CD14-positive monocyte (primary cell): Measurements from ENCODE around the gene AHR. TPM values are rescaled to one million over a fixed set of nuclear protein-coding genes. Genes with fewer than 3 reads are reported as not detected.

Source experiments
- DNase-seq, 3 donors: peaks; one replicate each; pipeline ENCODE4 v3.0.0-alpha.2; 2011 to 2022
- H2AFZ ChIP-seq: 2 replicates; pipeline ENCODE4 v1.6.0; 2012; ENCODE audit warnings: mild to moderate bottlenecking, low read depth, low read length, inconsistent platforms; ENCODE audit not compliant: insufficient read depth, poor library complexity, severe bottlenecking
- H3K27ac ChIP-seq, 2 donors: 1 replicate in 1 of 2; 2 replicates in 1 of 2; pipeline ENCODE4 v1.5.1; 2012 to 2013; ENCODE audit warnings: low read length in 2 of 2, control low read depth in 1 of 2, inconsistent platforms in 1 of 2, low read depth in 1 of 2, mild to moderate bottlenecking in 1 of 2
- H3K27me3 ChIP-seq, 2 donors: one replicate each; pipeline versions ENCODE4 v1.6.0 to v1.6.1; 2011 to 2013; ENCODE audit warnings: low read length in 2 of 2; ENCODE audit not compliant: control insufficient read depth in 2 of 2, insufficient read depth in 2 of 2
- H3K36me3 ChIP-seq, 2 donors: replicated peaks in 1 of 2; 1 replicate in 1 of 2; 2 replicates in 1 of 2; pipeline versions ENCODE4 v1.5.1 to v1.6.1; 2012 to 2013; ENCODE audit warnings: low read length in 2 of 2, control low read depth in 1 of 2, inconsistent platforms in 1 of 2, mild to moderate bottlenecking in 1 of 2; ENCODE audit not compliant: insufficient read depth in 2 of 2, control insufficient read depth in 1 of 2
- H3K4me1 ChIP-seq, 2 donors: 1 replicate in 1 of 2; 2 replicates in 1 of 2; pipeline versions ENCODE4 v1.5.1 to v1.6.1; 2012 to 2013; ENCODE audit warnings: low read length in 2 of 2, control low read depth in 1 of 2, inconsistent platforms in 1 of 2, mild to moderate bottlenecking in 1 of 2, moderate library complexity in 1 of 2; ENCODE audit not compliant: insufficient read depth in 2 of 2, control insufficient read depth in 1 of 2
- H3K4me2 ChIP-seq: replicated peaks from 2 replicates; pipeline ENCODE3; 2012; ENCODE audit warnings: low read length, moderate library complexity, mild to moderate bottlenecking; ENCODE audit not compliant: poor library complexity, severe bottlenecking; ENCODE audit errors: extremely low read depth
- H3K4me3 ChIP-seq, 3 experiments: fragments of 200-600 bp in 1 of 3; sonication (generic) in 1 of 3; replicated peaks in 1 of 3; 1 replicate in 2 of 3; 2 replicates in 1 of 3; pipeline ENCODE4 v1.5.1; 2011 to 2013; ENCODE audit warnings: low read length in 3 of 3, mild to moderate bottlenecking in 3 of 3, control low read depth in 2 of 3, low read depth in 2 of 3, inconsistent platforms in 1 of 3, moderate library complexity in 1 of 3
- H3K79me2 ChIP-seq: 2 replicates; pipeline ENCODE4 v1.6.0; 2012; ENCODE audit warnings: mild to moderate bottlenecking, control low read depth, inconsistent platforms, low read length, moderate library complexity; ENCODE audit not compliant: insufficient read depth
- H3K9ac ChIP-seq: 2 replicates; pipeline ENCODE4 v1.6.0; 2017; ENCODE audit warnings: low read length, mild to moderate bottlenecking; ENCODE audit not compliant: insufficient read depth, poor library complexity, severe bottlenecking
- H3K9me3 ChIP-seq, 2 donors: replicated peaks in 1 of 2; 1 replicate in 1 of 2; 2 replicates in 1 of 2; pipeline versions ENCODE4 v1.5.1 to v1.6.1; 2012 to 2013; ENCODE audit warnings: low read length in 2 of 2, control low read depth in 1 of 2; ENCODE audit not compliant: control insufficient read depth in 1 of 2, insufficient read depth in 1 of 2
- H4K20me1 ChIP-seq: 2 replicates; pipeline ENCODE4 v1.6.0; 2012; ENCODE audit warnings: mild to moderate bottlenecking, low read length, control low read depth, moderate library complexity; ENCODE audit not compliant: insufficient read depth
- H3K27ac Mint-ChIP-seq, 7 donors: one replicate each; pipeline ENCODE4 v1.8.0; 2020; ENCODE audit warnings: mild to moderate bottlenecking in 7 of 7, mixed read lengths in 7 of 7, moderate library complexity in 6 of 7, inconsistent platforms in 2 of 7
- H3K27me3 Mint-ChIP-seq, 3 donors: one replicate each; pipeline ENCODE4 v1.8.0; 2021 to 2022; ENCODE audit warnings: low read depth in 3 of 3, mild to moderate bottlenecking in 3 of 3, mixed read lengths in 3 of 3, moderate library complexity in 3 of 3, inconsistent platforms in 1 of 3
- H3K36me3 Mint-ChIP-seq, 2 donors: one replicate each; pipeline ENCODE4 v1.8.0; 2020; ENCODE audit warnings: mixed read lengths in 2 of 2, inconsistent platforms in 1 of 2, mild to moderate bottlenecking in 1 of 2
- H3K4me1 Mint-ChIP-seq: one replicate; pipeline ENCODE4 v1.8.0; 2020; ENCODE audit warnings: mild to moderate bottlenecking, mixed read lengths
- H3K4me3 Mint-ChIP-seq, 2 donors: one replicate each; pipeline ENCODE4 v1.8.0; 2020; ENCODE audit warnings: mild to moderate bottlenecking in 2 of 2, mixed read lengths in 2 of 2, moderate library complexity in 1 of 2
- H3K9me3 Mint-ChIP-seq, 7 donors: one replicate each; pipeline ENCODE4 v1.8.0; 2020 to 2022; ENCODE audit warnings: mixed read lengths in 7 of 7, mild to moderate bottlenecking in 6 of 7, moderate library complexity in 6 of 7, inconsistent platforms in 2 of 7
- WGBS: methylation state at CpG from one replicate; pipeline ENCODE4 v1.1.5; 2013; ENCODE audit warnings: missing lambda C conversion rate; ENCODE audit not compliant: insufficient coverage; 5-methylcytosine and 5-hydroxymethylcytosine counted together
- intact Hi-C, 2 donors: fragments of 100-400 bp; cut with micrococcal nuclease; formaldehyde crosslinking; loops; one replicate each; pipeline versions ENCODE4 v1.15.0 to v1.15.1; 2023
- polyA plus RNA-seq, 3 donors: library from polyadenylated mRNA; depleted of rRNA in 1 of 3; unstranded in 2 of 3; stranded (reverse) in 1 of 3; fragments of 300-500 nt in 2 of 3; fragments of >200 nt in 1 of 3; fragmentation: Illumina TruSeq in 2 of 3; gene quantifications; 1 replicate in 2 of 3; 2 replicates in 1 of 3; pipeline ENCODE4 v1.2.3, GENCODE V29; 2012 to 2021
- TF ChIP-seq, protein P1 (sequence below): fragments of 200-600 bp; IDR thresholded peaks from one replicate; pipeline ENCODE4 v1.8.0; 2022; ENCODE audit warnings: antibody characterized with exemption, mild to moderate bottlenecking

AHR gene
- polyA plus RNA-seq, 3 donors: 42.4 to 56.6 (median 54.1) TPM

GRCh38 chr7:17355050-17355449 is 56.6 kb downstream of the AHR start:
- Mint-ChIP-seq H3K4me1 (peaks cover 8% of the 10 kb centered on the region), H3K27me3 (no peaks in the 10 kb centered on the region), H3K9me3 (peaks cover 11 to 22% (median 17%) of the 10 kb centered on the region in 7 donors), H3K27ac (no peak overlapping the region), H3K4me3 (no peak overlapping the region), H3K36me3 (peaks cover 8 to 17% of the 10 kb centered on the region in 2 donors)
- no peaks in the 10 kb centered on the region for H3K36me3 ChIP-seq
- TF ChIP-seq, protein P1, sequence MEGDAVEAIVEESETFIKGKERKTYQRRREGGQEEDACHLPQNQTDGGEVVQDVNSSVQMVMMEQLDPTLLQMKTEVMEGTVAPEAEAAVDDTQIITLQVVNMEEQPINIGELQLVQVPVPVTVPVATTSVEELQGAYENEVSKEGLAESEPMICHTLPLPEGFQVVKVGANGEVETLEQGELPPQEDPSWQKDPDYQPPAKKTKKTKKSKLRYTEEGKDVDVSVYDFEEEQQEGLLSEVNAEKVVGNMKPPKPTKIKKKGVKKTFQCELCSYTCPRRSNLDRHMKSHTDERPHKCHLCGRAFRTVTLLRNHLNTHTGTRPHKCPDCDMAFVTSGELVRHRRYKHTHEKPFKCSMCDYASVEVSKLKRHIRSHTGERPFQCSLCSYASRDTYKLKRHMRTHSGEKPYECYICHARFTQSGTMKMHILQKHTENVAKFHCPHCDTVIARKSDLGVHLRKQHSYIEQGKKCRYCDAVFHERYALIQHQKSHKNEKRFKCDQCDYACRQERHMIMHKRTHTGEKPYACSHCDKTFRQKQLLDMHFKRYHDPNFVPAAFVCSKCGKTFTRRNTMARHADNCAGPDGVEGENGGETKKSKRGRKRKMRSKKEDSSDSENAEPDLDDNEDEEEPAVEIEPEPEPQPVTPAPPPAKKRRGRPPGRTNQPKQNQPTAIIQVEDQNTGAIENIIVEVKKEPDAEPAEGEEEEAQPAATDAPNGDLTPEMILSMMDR: no peak
- no peak for DNase-seq
- no peaks in the 10 kb centered on the region for H3K4me1 ChIP-seq
- H3K4me2 ChIP-seq: no peak overlapping the region
- no peak overlapping the region for H3K27ac ChIP-seq
- no peaks in the 10 kb centered on the region for H4K20me1 ChIP-seq
- no peak overlapping the region for H3K4me3 ChIP-seq
- intact Hi-C loops: loop anchor here in 1 of 2 donors (10.0 kb wide), 1 partner anchor 50 kb away; no protein-coding TSS in a partner anchor
- H2AFZ ChIP-seq: no peak overlapping the region
- H3K9ac ChIP-seq: no peak overlapping the region
- H3K27me3 ChIP-seq: no peaks in the 10 kb centered on the region
- H3K79me2 ChIP-seq: no peaks in the 10 kb centered on the region
- H3K9me3 ChIP-seq: peaks cover 0 to 2% of the 10 kb centered on the region in 2 donors

DNA sequence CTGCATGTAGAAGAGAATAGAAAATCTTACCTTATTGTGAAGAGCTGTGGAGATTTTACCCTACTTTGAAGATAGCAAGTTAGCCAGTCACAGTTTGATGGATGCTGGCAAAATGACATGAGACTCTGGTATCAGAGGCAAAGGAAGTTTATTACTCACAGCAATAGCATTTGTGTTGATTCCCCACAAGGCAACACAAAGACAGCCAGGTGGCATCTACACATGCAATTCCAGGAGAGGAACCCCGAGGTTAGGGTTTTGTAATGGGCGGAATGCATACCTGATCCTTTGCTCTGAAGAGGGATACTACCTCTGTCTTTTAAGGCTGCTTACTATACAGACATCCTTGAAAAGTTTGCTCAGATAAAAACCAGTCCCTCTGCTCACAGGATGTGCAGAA is 59.5 kb downstream of the AHR start:
- H3K4me3 ChIP-seq: no peak overlapping the region
- H3K4me3 Mint-ChIP-seq: no peak overlapping the region
- no peaks in the 10 kb centered on the region for H3K4me1 ChIP-seq
- H3K27ac Mint-ChIP-seq: no peak overlapping the region
- H3K9me3 ChIP-seq: peaks cover 0 to 9% of the 10 kb centered on the region in 2 donors
- H3K79me2 ChIP-seq: no peaks in the 10 kb centered on the region
- H3K9ac ChIP-seq: no peak overlapping the region
- peaks cover 2% of the 10 kb centered on the region for H3K4me1 Mint-ChIP-seq
- no peaks in the 10 kb centered on the region for H3K36me3 ChIP-seq
- TF ChIP-seq, protein P1: no peak
- H3K27me3 ChIP-seq: no peaks in the 10 kb centered on the region
- H3K36me3 Mint-ChIP-seq: peaks cover 2 to 9% of the 10 kb centered on the region in 2 donors
- H2AFZ ChIP-seq: no peak overlapping the region
- WGBS: no CpG with 5 or more reads among the region's 2 CpGs
- intact Hi-C loops: loop anchor here in 1 of 2 donors (10.0 kb wide), 1 partner anchor 47 kb away; no protein-coding TSS in a partner anchor
- DNase-seq: no peak
- H3K27ac ChIP-seq: no peak overlapping the region
- peaks cover 0 to 4% (median 0%) of the 10 kb centered on the region in 3 donors for H3K27me3 Mint-ChIP-seq
- no peaks in the 10 kb centered on the region for H4K20me1 ChIP-seq
- H3K9me3 Mint-ChIP-seq: peaks cover 7 to 14% (median 10%) of the 10 kb centered on the region in 7 donors
- no peak overlapping the region for H3K4me2 ChIP-seq
